CD4-positive, alpha-beta memory T cell (primary cell): ENCODE data around the gene ODAD3. TPM values are rescaled to one million over a fixed set of nuclear protein-coding genes. Genes with fewer than 3 reads are reported as not detected.
"Not testable (repeated sequence)": the region's sequence is repeated elsewhere in the genome, so short reads cannot be mapped to it uniquely, and the experiment has no call there.

ENCODE experiments used
- CTCF ChIA-PET: fragments of 350-600 bp; sonication (Branson Sonifier 250); formaldehyde crosslinking; loops from one replicate; lab custom pipeline; 2021; ENCODE audit warnings: inconsistent platforms; ENCODE audit not compliant: partially characterized antibody; lab: Charles Lee
- POLR2A ChIA-PET: fragments of 350-600 bp; sonication (Branson Sonifier 250); formaldehyde crosslinking; loops from one replicate; lab custom pipeline; 2021; ENCODE audit not compliant: partially characterized antibody; lab: Charles Lee
- DNase-seq, 5 donors: peaks; one replicate each; pipeline versions ENCODE4 v3.0.0 to v3.0.0-alpha.2; 2020 to 2022; ENCODE audit warnings: mixed read lengths in 1 of 5
- H3K27ac ChIP-seq: one replicate; pipeline ENCODE4 v1.7.0; 2013; ENCODE audit warnings: low read depth, low read length
- H3K27me3 ChIP-seq: 2 replicates; pipeline ENCODE4 v1.7.0; 2013; ENCODE audit warnings: mild to moderate bottlenecking, low read length, moderate library complexity; ENCODE audit not compliant: insufficient read depth
- H3K36me3 ChIP-seq: 2 replicates; pipeline ENCODE4 v1.7.0; 2013; ENCODE audit warnings: mild to moderate bottlenecking, low read length, moderate library complexity; ENCODE audit not compliant: insufficient read depth
- H3K4me1 ChIP-seq: 2 replicates; pipeline ENCODE4 v1.7.0; 2013; ENCODE audit warnings: mild to moderate bottlenecking, low read length, moderate library complexity; ENCODE audit not compliant: insufficient read depth
- H3K4me3 ChIP-seq, 2 donors: one replicate each; pipeline ENCODE4 v1.7.0; 2013; ENCODE audit warnings: low read length in 2 of 2, mild to moderate bottlenecking in 1 of 2
- H3K9me3 ChIP-seq, 2 donors: one replicate each; pipeline ENCODE4 v1.7.0; 2013; ENCODE audit warnings: low read length in 2 of 2, control low read depth in 1 of 2; ENCODE audit not compliant: control insufficient read depth in 1 of 2
- H3K27ac Mint-ChIP-seq, 7 donors: one replicate each; pipeline ENCODE4 v1.8.0; 2020 to 2021; ENCODE audit warnings: mixed read lengths in 7 of 7, mild to moderate bottlenecking in 6 of 7, inconsistent platforms in 3 of 7, moderate library complexity in 3 of 7
- H3K27me3 Mint-ChIP-seq, 2 donors: one replicate each; pipeline ENCODE4 v1.8.0; 2020 to 2021; ENCODE audit warnings: mixed read lengths in 2 of 2
- H3K36me3 Mint-ChIP-seq, 2 donors: one replicate each; pipeline ENCODE4 v1.8.0; 2020 to 2021; ENCODE audit warnings: mixed read lengths in 2 of 2, inconsistent platforms in 1 of 2, mild to moderate bottlenecking in 1 of 2
- H3K4me1 Mint-ChIP-seq, 4 donors: one replicate each; pipeline ENCODE4 v1.8.0; 2020 to 2021; ENCODE audit warnings: mixed read lengths in 4 of 4, mild to moderate bottlenecking in 1 of 4
- H3K4me3 Mint-ChIP-seq, 8 donors: one replicate each; pipeline ENCODE4 v1.8.0; 2020 to 2021; ENCODE audit warnings: mixed read lengths in 8 of 8, mild to moderate bottlenecking in 7 of 8, moderate library complexity in 6 of 8, inconsistent platforms in 3 of 8
- H3K9me3 Mint-ChIP-seq, 8 donors: one replicate each; pipeline ENCODE4 v1.8.0; 2020 to 2021; ENCODE audit warnings: mixed read lengths in 8 of 8, mild to moderate bottlenecking in 5 of 8, inconsistent platforms in 3 of 8, moderate library complexity in 1 of 8
- intact Hi-C: fragments of 100-400 bp; cut with micrococcal nuclease; formaldehyde crosslinking; loops from one replicate; pipeline ENCODE4 v1.15.1; 2023
- polyA plus RNA-seq, 2 donors: library from polyadenylated mRNA; unstranded; fragments of 300-500 nt; fragmentation: Illumina TruSeq; gene quantifications; one replicate each; pipeline ENCODE4 v1.2.3, GENCODE V29; 2021
- total RNA-seq, 2 experiments: library from RNA; stranded (reverse); gene quantifications; one replicate each; pipeline ENCODE4 v1.2.3, GENCODE V29; 2021

The ODAD3 gene
- total and polyA plus RNA-seq, 4 experiments from 2014 or later, result not detected

GRCh38 chr19:11458236-11458900, 23.4 kb upstream of the ODAD3 start:
- no peak overlapping the region for H3K4me3 Mint-ChIP-seq
- intact Hi-C loops, result no loop called here
- peak overlapping the region in 2 of 7 donors; percentile 21 to 57 for H3K27ac Mint-ChIP-seq
- Histone ChIP-seq H3K9me3 (no peaks in the 10 kb centered on the region), H3K27me3 (no peaks in the 10 kb centered on the region), H3K4me1 (no peaks in the 10 kb centered on the region), H3K4me3 (no peak overlapping the region), H3K36me3 (no peaks in the 10 kb centered on the region), H3K27ac (no peak overlapping the region)
- H3K36me3 Mint-ChIP-seq, result no peaks in the 10 kb centered on the region
- H3K27me3 Mint-ChIP-seq, result peaks cover 9 to 13% of the 10 kb centered on the region in 2 donors
- no peak for DNase-seq
- peaks cover 0 to 4% (median 1%) of the 10 kb centered on the region in 4 donors for H3K4me1 Mint-ChIP-seq
- POLR2A ChIA-PET, result interaction anchor here (0.6 kb wide), 1 partner anchor 10 kb away, joined by 3 read pairs; no protein-coding TSS in a partner anchor
- no peaks in the 10 kb centered on the region for H3K9me3 Mint-ChIP-seq
- CTCF ChIA-PET, result no interaction called here

DNA sequence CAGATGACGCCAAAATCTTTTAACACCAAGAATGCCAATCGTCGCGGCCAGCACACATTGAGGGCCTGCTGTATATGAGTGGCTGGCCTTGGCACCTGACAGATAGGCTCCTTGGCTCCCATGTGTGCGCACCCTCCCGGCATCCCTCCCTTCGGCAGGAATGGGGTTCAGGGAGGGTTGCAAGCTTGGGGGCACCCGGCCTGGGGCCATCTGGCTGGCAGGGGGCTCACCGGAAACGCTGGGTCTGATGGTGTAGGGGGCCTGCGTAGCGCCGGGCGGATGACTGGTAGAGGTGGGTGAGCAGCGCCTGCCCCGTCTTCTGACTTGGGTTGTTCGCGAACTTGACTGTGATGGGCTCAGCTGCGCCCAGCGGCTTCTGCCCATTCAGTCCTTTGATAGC, 22.9 kb upstream of the ODAD3 start:
- intact Hi-C loops, result no loop called here
- ChIA-PET POLR2A (no interaction called here), CTCF (no interaction called here)
- Histone ChIP-seq H3K4me3 (no peak overlapping the region), H3K27ac (no peak overlapping the region), H3K27me3 (no peaks in the 10 kb centered on the region), H3K36me3 (no peaks in the 10 kb centered on the region), H3K4me1 (no peaks in the 10 kb centered on the region), H3K9me3 (no peaks in the 10 kb centered on the region)
- no peaks in the 10 kb centered on the region for H3K9me3 Mint-ChIP-seq
- DNase-seq, result no peak
- H3K27me3 Mint-ChIP-seq, result peaks cover 9 to 13% of the 10 kb centered on the region in 2 donors
- no peaks in the 10 kb centered on the region for H3K4me1 Mint-ChIP-seq
- H3K4me3 Mint-ChIP-seq, result no peak overlapping the region
- H3K27ac Mint-ChIP-seq, result no peak overlapping the region
- no peaks in the 10 kb centered on the region for H3K36me3 Mint-ChIP-seq

DNA sequence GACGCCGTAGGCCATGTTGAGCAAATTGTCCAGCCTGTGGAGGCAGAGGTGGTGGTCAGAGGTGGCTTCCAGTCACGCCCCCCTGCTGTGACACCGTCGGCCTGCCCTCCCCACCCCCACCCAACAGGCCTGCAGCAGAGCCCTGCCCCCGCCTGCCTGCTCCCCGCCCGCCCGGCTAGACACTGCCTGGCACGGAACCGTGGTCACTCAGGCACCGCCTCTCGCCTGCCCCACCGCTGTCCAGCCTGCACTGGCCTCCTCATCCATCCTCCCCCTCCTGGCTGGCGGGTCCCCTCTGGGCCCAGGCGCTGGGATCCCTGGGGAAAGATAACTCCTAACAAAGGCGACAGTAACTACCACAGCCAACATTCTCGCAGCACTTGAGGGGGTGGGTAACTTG, 22.2 kb upstream of the ODAD3 start:
- CTCF ChIA-PET, result no interaction called here
- POLR2A ChIA-PET, result no interaction called here
- intact Hi-C loops, result no loop called here
- Histone ChIP-seq H3K36me3 (no peaks in the 10 kb centered on the region), H3K9me3 (no peaks in the 10 kb centered on the region), H3K4me1 (no peaks in the 10 kb centered on the region), H3K27ac (no peak overlapping the region), H3K4me3 (no peak overlapping the region), H3K27me3 (no peaks in the 10 kb centered on the region)
- DNase-seq, result no peak
- H3K27me3 Mint-ChIP-seq, result peaks cover 9 to 13% of the 10 kb centered on the region in 2 donors
- H3K9me3 Mint-ChIP-seq, result no peaks in the 10 kb centered on the region
- H3K27ac Mint-ChIP-seq, result no peak overlapping the region
- peaks cover 0 to 1% (median 0%) of the 10 kb centered on the region in 4 donors for H3K4me1 Mint-ChIP-seq
- no peaks in the 10 kb centered on the region for H3K36me3 Mint-ChIP-seq
- H3K4me3 Mint-ChIP-seq, result no peak overlapping the region

DNA sequence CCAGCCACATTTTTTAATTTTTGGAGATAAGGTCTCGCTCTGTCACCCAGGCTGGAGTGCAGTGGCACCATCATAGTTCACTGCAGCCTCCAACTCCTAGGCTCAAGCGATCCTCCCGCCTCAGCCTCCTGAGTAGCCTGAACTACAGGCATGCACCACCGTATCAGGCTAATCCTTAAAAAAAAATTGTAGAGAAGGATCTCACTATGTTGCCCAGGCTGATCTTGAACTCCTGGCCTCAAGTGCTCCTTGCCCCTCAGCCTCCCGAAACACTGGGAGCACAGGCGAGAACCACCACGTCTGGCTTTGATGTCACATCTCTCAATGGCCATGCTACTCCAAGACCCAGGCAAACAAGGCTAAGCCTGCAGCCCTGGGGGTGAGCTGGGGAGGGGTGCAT, 21.7 kb upstream of the ODAD3 start:
- peaks cover 0 to 1% (median 0%) of the 10 kb centered on the region in 4 donors for H3K4me1 Mint-ChIP-seq
- no peak overlapping the region for H3K4me3 Mint-ChIP-seq
- peaks cover 9 to 13% of the 10 kb centered on the region in 2 donors for H3K27me3 Mint-ChIP-seq
- POLR2A ChIA-PET, result no interaction called here
- H3K27ac Mint-ChIP-seq, result no peak overlapping the region
- CTCF ChIA-PET, result no interaction called here
- intact Hi-C loops, result no loop called here
- no peak for DNase-seq
- no peaks in the 10 kb centered on the region for H3K36me3 Mint-ChIP-seq
- H3K9me3 ChIP-seq, result no peaks in the 10 kb centered on the region
- H3K27me3 ChIP-seq, result no peaks in the 10 kb centered on the region
- H3K4me3 ChIP-seq, result no peak overlapping the region
- no peaks in the 10 kb centered on the region for H3K36me3 ChIP-seq
- no peak overlapping the region for H3K27ac ChIP-seq
- no peaks in the 10 kb centered on the region for H3K9me3 Mint-ChIP-seq
- no peaks in the 10 kb centered on the region for H3K4me1 ChIP-seq

- H3K27ac ChIP-seq, H3K27me3 Mint-ChIP-seq, intact Hi-C loops, H3K4me1 Mint-ChIP-seq, H3K27me3 ChIP-seq, H3K4me3 Mint-ChIP-seq, H3K4me3 ChIP-seq, H3K4me1 ChIP-seq, H3K27ac Mint-ChIP-seq, DNase-seq, H3K36me3 ChIP-seq, H3K9me3 Mint-ChIP-seq, H3K9me3 ChIP-seq, H3K36me3 Mint-ChIP-seq: not testable (repeated sequence)
- POLR2A ChIA-PET, result interaction anchor here (0.7 kb wide), 1 partner anchor 26 kb away, joined by 3 read pairs; the partner anchor contains the start of gene ELAVL3
- CTCF ChIA-PET, result interaction anchor here (1.0 kb wide), 1 partner anchor 12 kb away, joined by 3 read pairs; no protein-coding TSS in a partner anchor
Measured at GRCh38 chr19:11455233-11455554, 20.3 kb upstream of the ODAD3 start.

GRCh38 chr19:11453468-11454341, 18.8 kb upstream of the ODAD3 start:
- no peak overlapping the region for H3K4me3 ChIP-seq
- no peaks in the 10 kb centered on the region for H3K9me3 ChIP-seq
- Mint-ChIP-seq H3K27ac (peak overlapping the region in 1 of 7 donors; percentile 22), H3K9me3 (no peaks in the 10 kb centered on the region), H3K27me3 (peaks cover 0 to 4% of the 10 kb centered on the region in 2 donors), H3K4me3 (no peak overlapping the region), H3K36me3 (peaks cover 6 to 9% of the 10 kb centered on the region in 2 donors), H3K4me1 (peaks cover 0 to 1% (median 0%) of the 10 kb centered on the region in 4 donors)
- intact Hi-C loops, result no loop called here
- CTCF ChIA-PET, result interaction anchor here (1.2 kb wide), 1 partner anchor 21 kb away, joined by 3 read pairs; no protein-coding TSS in a partner anchor
- POLR2A ChIA-PET, result no interaction called here
- peak in 1 of 5 donors; percentile 14 for DNase-seq
- H3K27me3 ChIP-seq, result no peaks in the 10 kb centered on the region
- no peaks in the 10 kb centered on the region for H3K36me3 ChIP-seq
- H3K27ac ChIP-seq, result no peak overlapping the region
- no peaks in the 10 kb centered on the region for H3K4me1 ChIP-seq

DNA sequence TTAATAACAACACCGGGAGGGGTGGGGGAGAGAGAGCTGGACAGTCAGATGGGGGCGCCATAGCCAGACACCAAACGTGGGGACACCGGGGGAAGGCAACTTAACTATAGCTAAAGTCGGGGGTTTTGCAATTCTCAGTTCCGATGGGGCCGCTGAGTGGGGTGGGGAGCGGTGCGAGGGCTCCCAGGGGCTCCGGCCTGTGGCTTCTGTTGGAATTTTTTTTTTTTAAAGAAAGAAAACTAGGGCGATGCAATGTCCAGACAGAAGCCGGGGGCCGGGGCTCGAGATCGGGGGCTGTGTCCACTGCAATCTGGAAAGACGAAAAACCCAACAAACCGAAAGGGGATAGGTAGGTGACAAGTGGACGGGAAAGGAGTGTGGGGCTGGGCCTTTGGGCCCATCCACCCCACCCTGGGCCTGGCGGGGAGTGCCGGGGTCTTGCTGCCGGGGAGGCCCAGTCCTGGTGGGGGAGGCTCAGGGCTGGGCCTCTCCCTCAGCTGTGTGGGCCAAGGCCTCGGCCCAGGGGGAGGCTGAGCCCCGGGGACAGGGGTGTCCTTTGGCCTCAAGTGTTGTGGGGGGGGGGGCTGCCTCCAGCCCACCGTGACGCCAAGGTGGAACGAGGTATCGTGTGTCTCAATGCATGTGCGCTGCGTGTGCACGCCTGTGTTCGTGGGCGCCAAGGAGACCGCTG, 17.8 kb upstream of the ODAD3 start:
- H3K9me3 Mint-ChIP-seq, result no peaks in the 10 kb centered on the region
- H3K4me1 Mint-ChIP-seq, result peaks cover 0 to 1% (median 0%) of the 10 kb centered on the region in 4 donors
- no peak for DNase-seq
- intact Hi-C loops, result no loop called here
- H3K4me3 Mint-ChIP-seq, result no peak overlapping the region
- Histone ChIP-seq H3K27me3 (no peaks in the 10 kb centered on the region), H3K27ac (no peak overlapping the region), H3K36me3 (no peaks in the 10 kb centered on the region), H3K9me3 (no peaks in the 10 kb centered on the region), H3K4me1 (no peaks in the 10 kb centered on the region), H3K4me3 (no peak overlapping the region)
- POLR2A ChIA-PET, result no interaction called here
- peak overlapping the region in 1 of 7 donors; percentile 57 for H3K27ac Mint-ChIP-seq
- no peaks in the 10 kb centered on the region for H3K27me3 Mint-ChIP-seq
- CTCF ChIA-PET, result interaction anchor here (0.6 to 1.4 kb wide), 3 partner anchors 22 to 239 kb away, joined by 3 to 8 read pairs (median 3); no protein-coding TSS in a partner anchor
- peaks cover 6 to 9% of the 10 kb centered on the region in 2 donors for H3K36me3 Mint-ChIP-seq
